ENCODE measurements around the gene TSPAN8. TPM values are rescaled to one million over a fixed set of nuclear protein-coding genes. Genes with fewer than 3 reads are reported as not detected.

TSPAN8 gene
- polyA plus RNA-seq (ENCODE audit: insufficient read length): 26.7 TPM
- long read RNA-seq, donor 1, transcript TSPAN8-203 (8 exons, 1,168 nt): major isoform, 9 of 79 reads
- long read RNA-seq, donor 1, partial matches to known transcripts: 66 of 79 reads
- long read RNA-seq, donor 1, other reads (novel, unspliced or antisense): 0 of 79 reads
- long read RNA-seq, donor 2, transcript TSPAN8-203 (8 exons, 1,168 nt): major isoform, 12 of 72 reads
- long read RNA-seq, donor 2, transcript TSPAN8-201 (9 exons, 1,227 nt): minor isoform, 7 of 72 reads
- long read RNA-seq, donor 2, partial matches to known transcripts: 47 of 72 reads
- long read RNA-seq, donor 2, other reads (novel, unspliced or antisense): 6 of 72 reads
- long read RNA-seq, donor 3, transcript TSPAN8-203 (8 exons, 1,168 nt): major isoform, 8 of 39 reads
- long read RNA-seq, donor 3, partial matches to known transcripts: 27 of 39 reads
- long read RNA-seq, donor 3, other reads (novel, unspliced or antisense): 0 of 39 reads
- long read RNA-seq, donor 4, partial matches to known transcripts: 24 of 27 reads
- long read RNA-seq, donor 4, other reads (novel, unspliced or antisense): 0 of 27 reads
- long read RNA-seq, donor 5, transcript TSPAN8-203 (8 exons, 1,168 nt): major isoform, 18 of 91 reads
- long read RNA-seq, donor 5, transcript TSPAN8-201 (9 exons, 1,227 nt): minor isoform, 17 of 91 reads
- long read RNA-seq, donor 5, partial matches to known transcripts: 56 of 91 reads
- long read RNA-seq, donor 5, other reads (novel, unspliced or antisense): 0 of 91 reads
- long read RNA-seq, donor 6, transcript TSPAN8-203 (8 exons, 1,168 nt): major isoform, 14 of 87 reads
- long read RNA-seq, donor 6, transcript TSPAN8-201 (9 exons, 1,227 nt): minor isoform, 12 of 87 reads
- long read RNA-seq, donor 6, partial matches to known transcripts: 61 of 87 reads
- long read RNA-seq, donor 6, other reads (novel, unspliced or antisense): 0 of 87 reads
- long read RNA-seq, donor 7, transcript TSPAN8-203 (8 exons, 1,168 nt): major isoform, 20 of 197 reads
- long read RNA-seq, donor 7, transcript TSPAN8-201 (9 exons, 1,227 nt): minor isoform, 14 of 197 reads
- long read RNA-seq, donor 7, partial matches to known transcripts: 163 of 197 reads
- long read RNA-seq, donor 7, other reads (novel, unspliced or antisense): 0 of 197 reads
- long read RNA-seq, donor 8, transcript TSPAN8-201 (9 exons, 1,227 nt): minor isoform, 5 of 39 reads
- long read RNA-seq, donor 8, transcript TSPAN8-203 (8 exons, 1,168 nt): major isoform, 10 of 39 reads
- long read RNA-seq, donor 8, partial matches to known transcripts: 24 of 39 reads
- long read RNA-seq, donor 8, other reads (novel, unspliced or antisense): 0 of 39 reads

DNA sequence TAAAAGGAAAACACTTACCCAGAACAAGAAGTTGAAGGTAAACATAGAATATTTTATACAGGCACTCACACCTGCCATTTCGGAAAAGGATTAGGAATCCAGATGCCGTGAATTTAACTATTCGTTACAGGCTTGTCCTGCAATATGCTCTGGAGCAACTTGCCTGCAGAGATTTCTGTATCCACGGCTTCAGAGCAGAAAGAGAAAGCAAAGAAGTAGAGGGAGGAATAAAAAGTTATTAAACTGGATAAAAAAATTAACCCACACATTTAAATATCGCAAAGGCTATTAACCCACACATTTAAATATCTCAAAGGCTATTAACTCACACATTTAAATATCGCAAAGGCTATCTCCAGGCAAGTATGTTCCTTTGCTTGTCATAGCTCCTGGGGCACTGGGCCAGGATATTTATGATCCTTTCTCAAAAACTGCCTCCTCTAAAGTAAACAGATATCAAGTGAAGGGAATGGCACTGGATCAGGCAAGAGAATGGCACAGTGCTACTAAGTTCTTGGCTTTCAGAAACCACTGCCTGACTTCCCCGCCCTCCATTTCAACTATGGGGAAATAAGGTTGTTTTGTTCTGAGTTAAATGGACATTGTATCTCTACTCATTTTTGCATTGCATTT, at the start of gene TSPAN8:
Gene TSPAN8, minus strand, starts transcription at position 399 of the 633 bp plus-strand sequence. Its CDS starts 321 bp downstream, at position 78.
- DNase-seq: no peak

GRCh38 chr12:71201136-71201679, 43.4 kb upstream of the TSPAN8 start:
- DNase-seq: no peak

DNA sequence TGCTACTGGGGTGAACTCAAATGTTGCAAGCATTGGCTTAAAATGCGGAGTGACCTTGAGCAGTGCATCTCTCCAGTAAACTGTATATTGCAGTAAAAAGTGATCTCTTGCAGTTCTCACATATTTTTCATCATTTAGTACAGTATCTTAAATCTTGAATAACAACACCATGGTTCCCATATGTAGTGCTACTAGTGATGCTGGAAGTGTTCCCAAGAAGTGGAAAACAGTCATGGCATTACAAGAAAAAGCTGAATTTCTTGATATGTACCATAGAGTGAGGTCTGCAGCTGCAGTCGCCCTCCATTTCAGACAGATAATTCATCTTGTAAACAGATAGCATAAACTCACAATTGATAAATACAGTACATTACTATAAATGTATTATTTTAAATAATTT, 42.9 kb upstream of the TSPAN8 start:
- no peak for DNase-seq

- no peak for DNase-seq
These were observed 39.7 kb upstream of the TSPAN8 start for GRCh38 chr12:71197460-71197859.

DNA sequence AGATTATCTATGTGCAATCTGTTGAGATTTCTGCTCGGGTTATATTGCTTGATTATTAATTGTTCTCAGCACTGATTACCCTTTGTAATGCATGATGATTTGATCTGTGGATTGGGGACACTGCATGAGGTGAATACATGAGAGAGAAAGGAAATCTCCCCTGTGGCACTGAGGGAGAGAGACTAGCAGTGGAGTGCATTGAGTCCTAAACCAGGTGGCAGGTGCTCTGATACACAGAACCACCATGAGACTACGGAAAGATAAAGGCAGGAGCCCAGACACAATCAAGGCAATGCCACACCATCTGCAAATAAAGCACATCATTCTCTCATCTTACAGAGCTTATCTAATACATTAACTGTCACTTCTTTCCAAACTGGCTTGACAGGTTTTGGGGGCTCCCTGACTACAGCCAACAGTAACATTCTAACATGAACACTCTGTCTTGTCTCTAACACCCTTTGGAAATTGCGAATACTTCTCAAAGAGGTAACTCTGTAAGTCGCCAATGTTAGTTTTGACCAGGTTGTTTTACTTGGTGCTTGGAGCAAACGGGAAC, 37.6 kb upstream of the TSPAN8 start:
- DNase-seq: no peak

DNA sequence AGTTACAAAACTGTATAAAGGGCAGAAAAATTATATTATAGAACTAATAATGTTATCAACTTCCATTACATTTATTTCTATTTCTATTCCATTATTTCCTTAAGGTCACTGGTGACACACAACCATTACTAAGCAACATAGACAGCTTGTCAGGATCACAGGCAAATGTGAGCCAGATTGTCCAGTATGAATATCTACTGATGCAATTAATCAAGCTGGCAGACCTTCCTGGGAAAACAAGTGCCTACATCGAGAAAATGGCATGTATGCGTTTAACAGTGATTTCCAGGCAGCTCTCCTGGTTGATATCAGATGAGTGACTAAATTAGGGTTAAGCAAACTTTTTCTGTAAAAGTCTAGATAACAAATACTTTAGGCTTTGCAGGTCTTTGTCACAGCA, 36.9 kb upstream of the TSPAN8 start:
- no peak for DNase-seq

GRCh38 chr12:71193041-71193440, 35.2 kb upstream of the TSPAN8 start:
- no peak for DNase-seq

GRCh38 chr12:71191509-71192196, 33.9 kb upstream of the TSPAN8 start:
- DNase-seq: no peak

DNA sequence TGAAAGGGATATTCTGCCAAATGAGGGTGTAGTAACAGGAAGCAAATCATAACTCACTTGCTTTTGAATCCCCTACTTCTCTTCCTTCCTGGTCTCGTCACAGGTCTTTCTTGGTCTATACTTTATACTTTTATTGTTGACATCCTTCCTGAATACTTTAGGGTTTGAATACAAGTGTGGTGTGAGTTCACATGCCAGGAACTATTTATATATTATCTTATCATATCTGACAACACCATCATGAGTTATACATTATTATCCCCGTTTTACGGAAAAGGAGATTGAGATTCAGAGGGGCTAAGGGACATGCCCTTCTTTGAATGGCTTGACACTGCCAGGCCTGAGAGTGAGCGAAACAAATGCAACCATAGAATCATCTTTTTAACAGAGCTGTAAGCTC, 33.0 kb upstream of the TSPAN8 start:
- no peak for DNase-seq

DNA sequence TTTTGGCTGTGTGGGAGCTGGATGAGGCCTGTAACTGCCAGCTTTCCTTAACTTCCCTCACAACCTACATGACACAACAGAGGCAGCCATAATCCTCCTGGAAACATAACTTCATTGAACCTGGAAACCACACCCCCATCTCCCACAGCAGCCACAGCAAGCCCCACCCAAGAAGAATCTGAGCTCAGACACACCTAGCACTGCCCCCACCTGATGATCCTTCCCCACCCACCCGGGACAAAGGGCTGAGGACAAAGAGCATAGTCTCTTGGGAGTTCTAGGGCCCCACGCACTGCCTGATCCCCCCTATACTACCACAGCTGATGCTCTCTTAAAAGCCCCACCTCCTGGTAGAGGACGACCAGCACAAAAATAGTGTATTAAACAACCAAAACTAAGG, 29.6 kb upstream of the TSPAN8 start:
- DNase-seq: no peak

GRCh38 chr12:71186571-71187288, 28.9 kb upstream of the TSPAN8 start:
- DNase-seq: no peak

DNA sequence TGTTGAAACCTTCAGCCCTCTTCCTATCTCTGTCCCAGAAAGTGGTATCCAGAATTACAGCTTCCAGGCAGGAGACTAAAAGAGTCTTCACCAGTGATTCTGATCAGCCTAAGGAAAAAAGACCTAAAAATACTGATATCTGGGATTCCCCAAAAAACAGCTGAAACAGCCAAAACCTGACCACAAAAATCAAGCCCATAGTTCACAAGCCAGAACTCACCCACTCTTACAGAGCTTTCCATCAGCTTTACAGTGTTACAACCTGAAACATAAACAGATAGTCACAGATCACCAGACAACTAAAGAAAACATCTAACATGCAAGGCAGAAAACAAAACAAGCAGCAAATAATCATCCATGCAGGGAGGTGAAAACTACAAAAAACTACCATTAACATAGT, 26.0 kb upstream of the TSPAN8 start:
- no peak for DNase-seq

DNA sequence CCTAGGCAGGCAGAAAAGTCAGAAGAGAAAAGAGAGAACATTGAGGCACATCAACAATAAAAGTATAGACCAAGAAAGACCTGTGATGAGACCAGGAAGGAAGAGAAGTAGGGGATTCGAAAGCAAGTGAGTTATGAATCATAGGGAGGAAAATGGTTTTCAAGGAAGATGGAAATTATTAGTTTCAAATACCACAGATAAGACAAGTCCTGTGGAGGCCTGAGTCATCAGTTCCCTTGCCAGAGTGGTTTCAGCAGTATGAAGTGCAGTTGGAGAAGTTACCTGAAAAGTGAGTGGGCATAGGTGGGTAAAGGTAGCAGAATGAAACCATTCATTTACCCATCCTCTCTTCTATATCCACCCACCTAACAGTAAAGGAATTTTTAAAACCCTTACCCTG, 25.2 kb upstream of the TSPAN8 start:
- no peak for DNase-seq

- no peak for DNase-seq
These were observed 20.4 kb upstream of the TSPAN8 start for GRCh38 chr12:71178162-71178561.

GRCh38 chr12:71174825-71175224, 17.0 kb upstream of the TSPAN8 start:
- DNase-seq: no peak

- DNase-seq: no peak
These were observed 16.3 kb upstream of the TSPAN8 start for GRCh38 chr12:71174146-71174545.

DNA sequence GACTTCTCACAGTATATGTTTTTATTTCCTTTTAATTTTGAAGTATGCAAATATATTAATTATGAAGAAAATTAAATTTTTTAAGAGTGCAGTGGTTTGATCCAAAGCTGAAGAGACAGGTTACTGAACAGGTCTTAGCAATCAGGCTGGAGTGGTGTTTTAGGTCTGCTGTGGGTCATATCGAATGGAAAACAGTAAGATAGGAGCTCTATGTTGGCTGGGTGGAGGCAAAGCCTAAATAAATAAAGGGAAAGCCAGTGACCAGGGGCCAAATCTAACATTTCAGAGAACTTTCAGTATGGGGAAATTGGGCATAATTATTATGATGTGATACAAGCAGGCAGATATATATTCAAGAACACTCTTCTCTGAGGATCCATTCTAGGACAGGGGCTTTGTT, 12.7 kb upstream of the TSPAN8 start:
- no peak for DNase-seq

DNA sequence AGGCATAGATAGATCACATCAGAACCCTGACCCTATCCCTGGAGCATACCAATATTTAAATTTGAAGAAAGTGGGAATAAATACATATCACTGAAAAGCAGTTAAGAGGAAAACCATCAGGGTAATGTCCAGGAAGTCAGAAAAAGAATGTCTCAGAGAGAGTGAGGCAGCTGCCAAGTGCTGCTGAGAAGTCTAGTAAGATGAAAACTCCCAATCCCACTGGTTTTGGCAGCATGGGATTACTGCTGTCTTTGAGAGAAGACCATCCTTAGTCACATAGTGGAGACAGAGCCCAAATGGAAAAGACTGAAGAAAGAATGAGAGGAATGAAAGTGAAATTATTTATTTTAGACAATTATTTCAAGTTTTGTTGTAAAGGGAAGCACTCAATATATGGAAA, 11.5 kb upstream of the TSPAN8 start:
- no peak for DNase-seq

- DNase-seq: no peak
These were observed 9.2 kb upstream of the TSPAN8 start for GRCh38 chr12:71166862-71167496.
